HTR-8/SVneo (cell line): Measurements from ENCODE around the gene VBP1.
"Not testable (repeated sequence)": the region's sequence is repeated elsewhere in the genome, so short reads cannot be mapped to it uniquely, and the experiment has no call there.

Experiments
- DNase-seq: peaks from one replicate; pipeline ENCODE4 v3.0.0; 2011; ENCODE audit warnings: low spot score, mixed read lengths; ENCODE audit not compliant: insufficient read length
- FAIRE-seq: peaks from 2 replicates; lab custom pipeline; 2011; peaks lifted over from hg19 to GRCh38; lab: Jason Lieb, UNC

Gene VBP1, protein sequence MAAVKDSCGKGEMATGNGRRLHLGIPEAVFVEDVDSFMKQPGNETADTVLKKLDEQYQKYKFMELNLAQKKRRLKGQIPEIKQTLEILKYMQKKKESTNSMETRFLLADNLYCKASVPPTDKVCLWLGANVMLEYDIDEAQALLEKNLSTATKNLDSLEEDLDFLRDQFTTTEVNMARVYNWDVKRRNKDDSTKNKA

DNA sequence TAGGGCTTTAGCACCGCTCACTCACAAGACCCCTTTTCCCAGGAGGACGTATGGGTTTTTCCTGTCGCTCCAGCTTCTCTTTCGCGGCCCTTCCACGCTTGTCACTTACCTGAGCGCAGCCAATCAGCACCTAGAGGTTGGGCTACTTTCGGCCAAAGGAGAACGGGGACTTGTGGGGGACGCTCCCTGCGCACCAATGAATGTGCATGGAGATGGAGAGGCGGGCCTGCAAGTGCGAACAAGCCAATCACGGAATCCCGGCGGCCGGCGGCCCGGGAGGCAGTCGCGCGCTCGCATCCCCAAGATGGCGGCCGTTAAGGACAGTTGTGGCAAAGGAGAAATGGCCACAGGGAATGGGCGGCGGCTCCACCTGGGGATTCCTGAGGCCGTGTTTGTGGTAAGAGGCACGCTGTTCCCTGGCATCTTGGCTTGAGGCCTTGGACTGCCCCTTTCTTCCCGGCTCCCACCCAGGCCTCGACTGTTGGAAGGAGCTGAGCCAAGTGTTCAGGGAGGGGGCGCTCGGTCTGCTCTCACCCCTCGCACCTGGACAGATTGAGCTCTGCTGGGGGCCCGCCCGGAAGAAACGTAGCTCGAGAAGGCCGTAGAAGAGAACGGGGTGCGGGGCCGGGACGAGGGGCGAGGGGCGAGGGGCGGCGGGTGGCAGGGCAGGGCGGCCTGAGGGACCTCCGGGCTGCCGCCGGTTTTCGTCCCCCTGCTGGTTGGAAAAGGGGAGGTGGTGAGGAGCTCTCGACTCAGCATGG, at the start of gene VBP1:
TSS of gene VBP1 (plus strand) at position 282 of the 761 bp plus-strand sequence. CDS start at position 305, 23 bp downstream.
- FAIRE-seq, result no peak
- peak; percentile 76 for DNase-seq

DNA sequence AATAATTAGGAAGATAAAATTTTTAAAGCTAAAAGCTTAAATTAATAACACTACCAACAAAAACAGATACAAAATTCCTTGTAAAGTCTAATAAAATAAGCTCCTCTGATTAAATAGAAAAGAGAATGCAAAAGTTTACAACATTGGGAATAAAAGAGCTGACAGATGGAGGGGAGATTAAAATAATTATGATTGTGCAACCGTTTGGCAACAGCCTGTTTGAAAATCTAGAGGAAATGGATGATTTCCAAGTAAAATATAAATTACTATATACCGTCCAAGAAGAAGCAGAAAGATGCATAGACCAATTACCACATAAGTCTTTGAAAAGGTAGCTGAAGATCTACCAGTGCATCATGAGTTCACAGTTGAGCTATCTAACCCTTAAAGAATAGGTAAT, 46.4 kb upstream of the VBP1 start:
- DNase-seq, result no peak
- FAIRE-seq, result no peak

DNA sequence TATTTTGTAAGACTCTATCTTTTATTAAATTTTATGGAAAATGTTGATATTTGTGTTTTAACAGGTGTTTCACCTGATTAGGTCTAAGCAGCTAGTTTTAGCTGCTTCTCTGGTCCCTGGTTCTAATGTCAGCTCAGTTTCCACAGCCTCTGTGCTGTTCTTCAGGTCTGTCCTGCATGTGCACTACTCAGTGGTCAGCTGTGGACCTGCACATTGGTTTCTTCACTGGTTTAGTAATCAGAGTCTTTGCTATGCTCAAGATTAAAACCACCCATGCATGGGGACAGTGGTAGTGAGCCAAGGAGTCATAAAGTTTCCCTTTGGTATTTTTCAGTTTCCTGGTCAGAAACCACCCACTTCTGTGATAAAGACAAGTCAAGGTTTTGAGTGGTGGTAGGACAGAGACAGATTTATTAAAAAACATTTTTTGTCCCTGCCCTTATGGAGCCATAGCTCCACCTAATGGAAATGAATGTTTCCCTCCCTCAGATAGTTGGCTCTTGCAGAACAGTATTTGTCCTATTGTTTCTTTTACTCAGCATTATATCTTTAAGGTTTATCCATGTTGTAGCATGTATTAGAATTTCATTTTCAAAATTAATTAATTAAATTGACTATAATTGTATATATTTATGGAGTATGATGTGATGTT, 36.8 kb upstream of the VBP1 start:
- DNase-seq, result no peak
- no peak for FAIRE-seq

DNA sequence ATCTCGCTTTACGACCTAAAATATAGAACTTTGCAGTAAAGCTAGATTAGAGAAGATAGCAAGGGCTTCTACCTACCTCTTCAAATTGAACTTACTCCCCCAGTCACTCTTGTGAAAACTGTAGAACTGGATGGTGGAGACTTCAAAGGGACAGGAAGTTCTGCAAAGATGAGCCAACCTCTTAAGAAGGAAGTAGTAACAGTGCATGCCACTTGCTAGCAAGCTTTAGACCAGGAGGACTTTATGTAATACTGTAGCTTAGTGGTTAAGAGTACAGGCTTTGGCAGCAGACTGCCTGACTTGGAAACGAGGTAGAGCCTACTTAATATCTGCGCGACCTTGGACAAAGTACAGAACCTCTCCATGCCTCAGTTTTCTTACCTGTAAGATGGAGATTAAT, 27.5 kb upstream of the VBP1 start:
- FAIRE-seq (no peak), DNase-seq (no peak)

DNA sequence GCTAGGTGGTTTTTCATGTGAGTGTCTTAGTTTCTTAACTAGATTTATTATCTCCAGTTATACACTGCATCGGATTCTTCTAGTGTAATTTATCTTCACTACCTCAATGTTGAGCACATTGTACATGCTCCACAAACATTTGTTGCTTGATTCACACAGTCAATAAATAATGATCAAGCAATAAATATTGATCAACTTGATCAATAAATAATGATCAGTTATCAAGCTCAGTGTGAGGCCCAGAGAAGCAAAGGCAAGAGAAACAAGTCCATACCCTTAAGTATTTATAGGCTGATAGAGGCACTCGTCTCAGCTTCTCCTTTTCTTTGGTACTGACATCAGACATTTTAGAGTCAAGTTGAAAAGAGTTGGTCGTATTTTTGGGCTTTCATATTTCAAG, 5.1 kb upstream of the VBP1 start:
- DNase-seq, result no peak
- FAIRE-seq, result no peak

DNA sequence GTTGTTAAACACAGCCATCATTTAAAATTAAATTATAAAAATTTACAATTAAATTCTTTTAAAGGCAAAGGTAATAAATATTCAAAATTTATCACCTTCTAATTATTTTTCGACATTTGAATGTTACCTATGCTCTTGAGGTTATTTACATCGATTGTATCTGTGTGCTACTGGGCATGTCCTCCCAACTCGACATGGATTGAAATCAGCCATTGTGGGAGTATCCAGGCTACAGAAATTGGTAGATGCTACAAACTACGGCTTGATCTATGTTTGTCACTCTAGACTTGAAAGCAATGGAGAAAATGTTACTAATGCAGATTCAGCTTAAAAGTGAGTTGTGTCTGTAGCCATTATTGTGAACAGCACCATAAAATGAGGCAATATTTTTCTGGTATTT, 2.5 kb upstream of the VBP1 start:
- DNase-seq, result no peak
- FAIRE-seq, result no peak

DNA sequence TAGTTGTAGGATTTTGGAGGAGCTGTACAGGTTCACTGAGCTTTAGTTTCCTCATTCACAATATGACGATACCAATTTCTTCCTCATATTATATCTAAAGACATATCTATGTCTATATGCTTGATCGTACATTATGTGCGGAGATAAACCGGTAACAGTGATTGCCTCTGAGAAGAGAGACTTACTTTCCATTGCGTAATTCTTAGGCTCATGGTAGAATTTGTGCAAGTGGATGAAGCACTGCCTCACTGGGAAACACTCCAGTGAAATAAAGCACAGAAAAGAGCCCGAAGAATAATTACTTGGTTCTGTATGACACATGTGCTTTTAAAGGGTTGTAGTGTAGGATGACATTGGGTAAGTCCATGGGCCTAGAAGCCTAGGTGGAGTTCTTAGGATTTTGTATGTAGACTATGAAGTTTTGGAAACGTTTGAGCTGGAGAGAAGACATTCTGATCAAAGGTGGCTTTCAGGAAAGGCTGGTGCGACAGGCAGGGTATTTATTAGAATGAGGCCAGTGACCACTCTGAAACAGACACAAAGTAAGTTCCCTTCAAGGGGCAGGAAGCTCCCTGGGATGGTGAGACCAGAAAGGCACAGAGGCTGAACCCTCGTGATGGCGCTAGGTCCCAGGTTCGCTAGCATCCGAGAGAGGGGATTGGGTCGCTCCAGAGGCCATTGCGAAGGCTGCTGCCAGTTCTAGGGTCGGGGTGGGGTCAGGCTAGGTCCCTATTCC, 649 bp upstream of the VBP1 start:
- no peak for FAIRE-seq
- no peak for DNase-seq

DNA sequence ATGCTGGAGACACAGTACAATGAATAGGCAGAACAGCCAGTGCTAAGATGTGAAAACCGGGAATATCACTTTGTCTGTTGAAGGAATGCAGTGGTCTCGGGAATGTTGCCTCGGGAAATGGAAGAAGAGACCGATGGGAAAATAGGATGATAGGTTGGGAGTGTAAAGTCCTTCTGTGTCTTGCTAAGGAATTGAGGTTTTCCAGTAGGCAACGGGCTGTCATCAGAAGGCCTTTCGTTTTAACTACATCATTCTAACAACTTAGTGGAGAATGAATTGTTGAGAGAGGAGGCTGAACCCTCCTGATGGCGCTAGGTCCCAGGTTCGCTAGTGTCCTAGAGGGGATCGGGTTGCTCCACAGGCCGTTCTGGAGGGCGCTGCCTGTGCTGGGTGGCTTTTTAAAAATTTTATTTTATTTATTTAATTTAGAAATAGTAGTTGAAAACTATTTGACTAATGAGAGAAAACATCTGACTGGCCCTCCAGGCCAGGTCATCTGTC, 730 bp downstream of the VBP1 start:
- FAIRE-seq, result no peak
- DNase-seq, result no peak

DNA sequence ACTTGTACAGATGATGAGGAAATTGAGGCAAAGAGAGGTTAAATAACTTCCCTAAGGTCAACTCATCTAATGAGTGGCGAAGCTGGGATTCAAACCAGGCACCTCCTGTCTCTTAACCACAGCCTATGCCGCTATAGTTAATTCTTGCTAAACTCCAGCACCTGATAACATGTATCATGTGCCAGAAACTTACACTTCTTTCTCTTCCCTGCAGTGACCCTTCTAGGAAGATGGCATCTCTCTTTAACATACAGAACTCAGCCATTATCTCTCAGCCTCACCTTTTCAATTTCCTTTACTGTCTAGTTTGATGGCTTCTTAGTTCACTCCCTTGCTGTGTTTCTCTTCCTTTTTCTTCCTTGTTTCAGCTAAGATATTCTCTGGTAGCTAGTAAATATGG, 2.5 kb downstream of the VBP1 start:
- DNase-seq, result no peak
- FAIRE-seq, result no peak

DNA sequence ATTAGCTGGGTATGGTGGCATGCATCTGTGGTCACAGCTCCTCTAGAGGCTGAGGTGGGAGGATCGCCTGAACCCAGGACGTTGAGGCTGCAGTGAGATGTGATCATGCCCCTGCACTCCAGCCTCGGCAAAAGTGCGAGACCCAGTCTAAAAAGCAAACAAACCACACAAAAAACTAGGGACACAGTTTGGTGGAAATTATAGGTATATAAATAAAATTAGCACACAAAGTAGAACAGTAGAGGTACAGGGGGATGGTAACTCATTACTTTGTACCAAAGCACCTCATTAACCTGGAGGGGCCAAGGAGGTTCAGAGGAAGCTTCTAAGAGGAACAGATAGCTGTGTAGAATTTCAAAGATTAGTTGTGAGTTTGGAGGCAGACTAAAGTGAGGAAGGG, 5.1 kb downstream of the VBP1 start:
- DNase-seq (no peak), FAIRE-seq (no peak)

DNA sequence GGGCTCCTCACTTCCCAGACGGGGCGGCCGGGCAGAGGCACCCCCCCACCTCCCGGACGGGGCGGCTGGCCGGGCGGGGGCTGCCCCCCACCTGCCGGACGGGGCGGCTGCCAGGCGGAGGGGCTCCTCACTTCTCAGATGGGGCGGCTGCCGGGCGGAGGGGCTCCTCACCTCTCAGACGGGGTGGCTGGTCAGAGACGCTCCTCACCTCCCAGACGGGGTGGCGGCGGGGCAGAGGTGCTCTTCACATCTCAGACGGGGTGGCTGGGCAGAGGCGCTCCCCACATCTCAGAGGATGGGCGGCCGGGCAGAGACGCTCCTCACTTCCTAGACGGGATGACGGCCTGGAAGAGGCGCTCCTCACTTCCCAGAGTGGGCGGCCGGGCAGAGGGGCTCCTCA, 7.5 kb downstream of the VBP1 start:
- not testable (repeated sequence) for DNase-seq, FAIRE-seq

DNA sequence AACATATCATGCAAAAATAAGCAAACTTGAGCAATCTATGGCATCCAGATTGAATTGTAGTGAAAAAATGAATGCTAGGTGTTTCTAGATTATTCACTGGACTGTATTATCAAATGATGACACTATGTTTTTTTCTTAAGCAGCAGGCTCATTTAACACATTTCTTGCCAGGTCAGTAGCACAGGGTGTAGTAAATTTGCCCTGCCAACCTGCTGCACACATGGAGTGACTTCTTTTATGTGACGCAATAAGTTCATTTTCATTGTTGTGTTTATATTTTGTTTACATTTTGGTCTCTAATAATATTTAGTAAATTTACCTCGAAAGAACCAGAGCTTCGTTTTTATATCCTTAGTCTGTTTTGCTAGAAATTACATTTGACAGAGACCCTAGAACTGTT, 9.5 kb downstream of the VBP1 start:
- no peak for FAIRE-seq

DNA sequence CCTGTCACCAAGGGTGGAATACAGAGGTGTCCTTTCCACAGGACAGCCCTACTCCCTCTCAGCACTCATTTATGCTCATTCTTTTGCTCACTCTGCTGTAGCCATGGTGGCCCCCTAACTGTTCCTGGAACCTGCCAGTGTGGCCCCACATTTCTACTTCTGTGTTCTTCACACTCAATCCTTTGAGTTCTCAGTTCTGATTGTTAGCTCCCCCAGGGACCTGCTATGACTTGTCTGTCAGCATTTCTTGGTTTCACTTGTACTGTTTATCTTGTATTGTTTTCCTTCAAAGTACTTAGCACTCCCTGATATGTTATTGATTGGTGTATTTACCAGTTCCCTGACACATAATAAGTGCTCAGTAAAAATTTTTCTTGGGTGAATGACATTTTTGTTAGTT, 14.9 kb downstream of the VBP1 start:
- FAIRE-seq (no peak), DNase-seq (no peak)

More for the DNA sequence above, 9.5 kb downstream of the VBP1 start:
- DNase-seq, result no peak

DNA sequence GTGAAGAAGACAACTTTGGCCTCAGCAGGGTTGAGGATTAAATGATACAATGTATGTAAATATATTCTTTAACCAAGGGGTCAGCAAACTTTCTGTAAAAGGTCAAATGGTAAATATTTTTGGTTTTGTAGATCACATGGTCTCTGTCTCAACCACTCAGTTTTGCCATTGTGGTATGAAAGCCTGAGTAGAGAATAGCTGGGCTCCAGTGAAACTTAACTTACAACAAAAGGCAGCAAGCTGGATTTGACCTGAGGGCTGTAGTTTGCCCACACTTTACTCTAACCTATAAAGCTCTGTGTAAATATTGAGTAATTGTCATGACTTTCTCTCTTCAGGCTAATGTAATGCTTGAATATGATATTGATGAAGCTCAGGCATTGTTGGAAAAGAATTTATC, 19.6 kb downstream of the VBP1 start:
- no peak for FAIRE-seq

DNA sequence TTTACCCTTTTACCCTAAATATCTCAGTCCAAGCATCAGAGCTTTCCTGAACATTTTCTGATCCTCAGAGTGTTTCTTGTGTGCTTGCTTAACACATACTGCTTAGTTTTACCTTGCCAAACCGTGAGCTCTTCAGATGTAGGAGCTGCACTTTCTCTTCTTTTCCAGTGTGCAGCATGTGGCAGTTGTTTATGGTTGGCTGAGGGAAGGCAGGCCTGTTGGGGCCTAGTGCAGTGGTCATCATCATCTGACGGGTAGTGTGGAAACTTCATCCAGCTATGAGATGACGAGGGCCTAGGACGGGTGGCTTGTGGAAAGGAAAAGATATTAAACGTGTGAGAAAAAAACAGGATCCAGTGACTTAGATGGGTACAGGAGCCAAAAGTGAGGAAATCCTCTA, 21.5 kb downstream of the VBP1 start:
- FAIRE-seq, result no peak
- DNase-seq, result no peak

More for the DNA sequence above, 19.6 kb downstream of the VBP1 start:
- no peak for DNase-seq

DNA sequence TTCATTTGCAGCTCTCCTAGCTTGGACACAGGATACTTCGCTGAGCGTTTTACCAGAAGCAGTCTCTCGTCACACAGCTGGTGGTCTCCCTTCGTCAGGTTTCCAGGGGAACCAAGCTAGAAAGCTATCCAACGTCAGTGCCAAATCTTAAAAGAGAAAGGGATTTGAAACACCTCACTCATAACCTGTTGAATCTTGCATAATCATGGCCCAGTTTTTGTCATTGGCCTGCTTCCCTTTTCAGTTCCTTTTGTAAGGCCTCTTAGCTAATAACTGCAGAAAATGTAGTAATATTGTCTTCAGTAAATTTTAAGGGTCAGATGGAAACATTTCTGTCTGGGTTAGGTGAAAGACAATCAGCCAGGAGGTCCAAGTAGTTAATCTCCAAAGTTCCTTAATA, 26.0 kb downstream of the VBP1 start:
- no peak for FAIRE-seq
- no peak for DNase-seq

DNA sequence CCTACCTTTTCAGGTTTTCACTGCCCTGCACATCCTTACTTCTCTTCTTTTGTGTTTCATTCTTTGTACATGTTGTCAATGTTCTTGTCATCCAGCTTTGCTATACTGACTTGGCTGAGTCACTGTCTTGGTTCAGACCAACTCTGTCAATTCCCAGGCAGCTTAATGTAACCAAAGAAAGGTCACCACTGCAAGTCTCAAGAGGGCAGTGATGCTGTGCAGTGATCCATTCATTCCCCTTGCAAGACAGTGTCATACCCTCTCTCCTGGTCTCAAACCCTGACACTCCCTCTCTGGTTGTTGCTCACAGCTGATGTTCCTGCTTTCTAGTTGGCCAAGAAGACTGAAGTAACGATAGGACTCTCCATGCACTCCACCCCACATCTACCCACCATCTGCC, 30.5 kb downstream of the VBP1 start:
- FAIRE-seq, result no peak
- DNase-seq, result no peak

DNA sequence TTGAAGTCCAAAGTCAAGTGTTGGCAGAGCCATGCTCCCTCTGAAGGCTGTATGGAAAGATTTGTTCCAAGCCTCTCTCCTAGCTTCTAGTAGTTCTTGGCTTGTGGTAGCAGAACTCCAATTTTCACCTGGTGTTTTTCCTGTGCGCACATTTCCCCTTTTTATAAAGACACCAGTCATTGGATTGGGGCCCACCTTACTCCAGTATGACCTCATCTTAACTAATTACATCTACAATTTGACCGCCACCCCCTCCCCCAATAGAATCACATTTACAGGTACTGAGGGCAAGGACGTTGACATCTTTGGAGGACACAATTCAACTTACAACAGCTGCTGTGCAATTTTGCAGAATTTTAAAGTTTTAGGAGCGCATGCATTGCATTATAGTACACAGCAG, 31.2 kb downstream of the VBP1 start:
- no peak for DNase-seq
- no peak for FAIRE-seq

DNA sequence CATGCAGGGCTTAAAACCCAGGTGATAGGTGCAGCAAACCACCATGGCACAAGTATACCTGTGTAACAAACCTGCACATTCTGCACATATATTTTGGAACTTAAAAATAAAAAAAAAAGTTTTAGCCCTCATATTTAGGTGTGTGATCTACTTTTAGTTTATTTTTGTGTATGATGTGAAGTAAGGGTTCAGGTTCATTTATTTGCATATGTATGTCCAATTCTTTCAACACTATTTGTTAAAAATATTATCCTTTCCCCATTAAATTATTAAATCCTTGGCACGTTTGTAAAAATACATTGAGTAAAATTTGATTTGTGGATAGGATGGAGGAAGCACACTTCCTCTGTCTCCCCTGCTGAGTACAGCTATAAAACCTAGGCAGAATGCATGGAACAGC, 35.1 kb downstream of the VBP1 start:
- DNase-seq, result no peak
- FAIRE-seq, result no peak

DNA sequence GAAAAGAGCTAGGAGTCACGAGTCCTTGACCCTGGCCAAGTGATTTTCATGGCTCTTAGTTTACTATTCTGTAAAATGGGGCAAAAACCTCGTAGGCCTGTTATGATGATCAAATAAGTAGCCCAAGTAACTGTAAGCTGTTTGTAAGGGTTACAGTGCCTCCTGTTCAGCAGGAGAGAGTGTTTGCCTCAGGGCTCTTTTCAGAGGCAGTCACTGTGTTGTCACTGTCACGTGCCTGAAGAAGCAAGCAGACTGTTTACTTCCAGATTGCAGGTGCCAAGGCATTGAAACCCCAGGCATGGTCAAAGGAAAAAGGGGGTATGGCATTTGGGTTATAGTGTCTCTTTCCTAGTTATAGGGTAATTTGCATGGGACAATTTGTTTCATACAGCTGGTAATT, 43.5 kb downstream of the VBP1 start:
- no peak for DNase-seq
- no peak for FAIRE-seq
